NCI-H2227 (cell line): ENCODE measurements around the gene MEAK7.

Experiments used
- DNase-seq: peaks from one replicate; lab custom pipeline; 2025; ENCODE audit not compliant: unreplicated experiment; lab: John Stamatoyannopoulos, UW

MEAK7 gene

GRCh38 chr16:84489131-84489530 lies 15.3 kb downstream of the MEAK7 start:
- no peak for DNase-seq

- DNase-seq = no peak
These were observed 17.1 kb downstream of the MEAK7 start for GRCh38 chr16:84487358-84487757.

DNA sequence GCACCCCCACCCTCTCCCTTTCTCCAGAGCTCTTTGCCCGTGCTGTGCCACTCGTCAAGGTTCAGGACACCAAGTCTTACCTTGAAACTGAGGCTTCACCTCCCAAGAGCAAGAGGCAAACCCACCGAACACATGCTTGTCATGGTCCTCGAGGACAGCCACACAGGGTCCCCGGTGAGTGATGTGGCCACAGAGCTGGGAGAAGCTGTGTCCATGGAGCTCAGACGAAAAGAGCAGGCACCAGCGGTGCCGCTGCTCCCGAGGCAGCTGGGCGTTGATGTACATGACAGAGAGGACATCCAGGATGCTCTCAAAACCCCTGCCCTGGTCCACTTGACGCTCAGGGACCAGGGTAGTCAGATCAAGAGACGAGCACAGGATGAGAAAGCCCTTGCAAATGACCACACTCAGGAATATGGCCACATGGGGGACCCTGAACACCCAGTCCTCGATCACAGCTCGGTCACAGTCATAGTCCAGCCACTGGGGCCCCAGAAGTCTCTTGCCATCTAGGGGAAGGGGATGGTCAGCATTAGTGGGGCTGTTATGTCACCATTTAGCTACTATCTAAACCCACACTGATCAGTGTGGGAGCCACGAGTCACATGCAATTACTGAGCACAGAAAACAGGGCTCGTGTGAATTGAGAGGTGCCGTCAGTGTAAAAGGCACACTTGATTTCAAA lies 17.8 kb downstream of the MEAK7 start:
- DNase-seq = no peak

- no peak for DNase-seq
These were observed 18.3 kb downstream of the MEAK7 start for GRCh38 chr16:84486126-84486525.

GRCh38 chr16:84485255-84486010 lies 19.0 kb downstream of the MEAK7 start:
- DNase-seq = no peak

DNA sequence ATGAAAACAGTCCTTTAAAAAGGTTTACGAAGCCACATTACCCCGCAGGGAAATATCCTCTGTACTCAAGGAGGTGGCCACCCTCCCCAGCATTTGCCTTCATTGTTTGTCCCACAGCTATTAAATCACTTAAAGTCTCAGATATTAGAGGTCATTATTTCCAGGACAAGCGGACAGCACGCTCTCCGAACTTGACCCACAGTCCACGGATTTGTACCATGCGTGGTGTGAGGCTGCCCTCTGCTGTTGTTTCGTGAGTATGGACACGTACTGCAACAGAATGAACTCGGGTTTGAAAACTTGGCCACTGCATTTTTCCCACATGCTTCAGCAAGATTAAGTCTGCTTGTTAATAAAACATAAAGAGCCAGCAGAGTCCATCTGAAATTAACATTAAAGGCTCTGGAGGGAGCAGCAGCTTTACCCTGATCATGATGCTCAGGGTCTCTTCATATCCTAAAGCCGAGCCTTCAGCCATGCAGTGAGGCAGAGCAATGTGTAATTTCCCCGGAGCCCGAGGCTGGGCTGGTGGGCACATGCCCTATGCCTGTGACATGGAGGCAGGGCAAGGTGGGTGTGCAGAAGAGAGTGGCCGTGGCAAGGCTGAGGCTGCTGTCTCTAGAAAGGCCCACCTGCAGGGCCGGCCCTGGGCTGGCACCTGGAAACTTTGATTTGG lies 19.7 kb downstream of the MEAK7 start:
- peak; percentile 57 for DNase-seq

DNA sequence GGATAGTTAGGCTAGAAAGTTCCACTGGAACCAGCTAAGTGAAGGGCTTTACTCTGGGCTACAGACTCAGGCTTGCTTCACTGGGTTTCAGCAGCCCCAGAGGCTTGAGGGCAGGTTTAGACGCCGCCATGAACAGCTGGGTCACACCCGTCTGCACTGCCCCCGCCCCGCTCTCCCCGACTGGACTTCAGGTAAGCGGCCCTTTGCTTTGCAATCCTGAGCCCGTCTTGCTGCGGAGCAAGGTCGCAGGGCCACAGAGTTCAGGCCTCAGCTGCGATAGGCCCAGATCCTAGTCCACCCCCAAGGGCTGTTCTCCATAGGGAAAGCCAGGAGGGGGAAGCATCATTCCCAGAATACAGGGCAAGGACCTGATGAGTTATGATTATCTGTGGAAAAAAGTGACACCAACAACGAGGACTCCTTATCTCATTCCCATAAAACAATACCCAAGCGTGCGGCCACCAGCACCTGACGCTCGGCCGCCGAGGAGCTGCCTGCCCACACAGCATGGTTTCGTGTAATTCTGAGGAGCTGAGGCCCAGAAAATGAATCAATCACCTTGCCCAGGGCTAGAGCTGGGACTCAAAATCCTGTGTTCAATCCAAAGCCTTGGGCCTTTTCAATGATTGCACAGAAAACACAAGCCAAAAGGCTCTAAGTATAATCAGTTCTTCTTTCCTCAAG lies 20.4 kb downstream of the MEAK7 start:
- DNase-seq = no peak

- no peak for DNase-seq
These were observed 21.2 kb downstream of the MEAK7 start for GRCh38 chr16:84482951-84483881.

DNA sequence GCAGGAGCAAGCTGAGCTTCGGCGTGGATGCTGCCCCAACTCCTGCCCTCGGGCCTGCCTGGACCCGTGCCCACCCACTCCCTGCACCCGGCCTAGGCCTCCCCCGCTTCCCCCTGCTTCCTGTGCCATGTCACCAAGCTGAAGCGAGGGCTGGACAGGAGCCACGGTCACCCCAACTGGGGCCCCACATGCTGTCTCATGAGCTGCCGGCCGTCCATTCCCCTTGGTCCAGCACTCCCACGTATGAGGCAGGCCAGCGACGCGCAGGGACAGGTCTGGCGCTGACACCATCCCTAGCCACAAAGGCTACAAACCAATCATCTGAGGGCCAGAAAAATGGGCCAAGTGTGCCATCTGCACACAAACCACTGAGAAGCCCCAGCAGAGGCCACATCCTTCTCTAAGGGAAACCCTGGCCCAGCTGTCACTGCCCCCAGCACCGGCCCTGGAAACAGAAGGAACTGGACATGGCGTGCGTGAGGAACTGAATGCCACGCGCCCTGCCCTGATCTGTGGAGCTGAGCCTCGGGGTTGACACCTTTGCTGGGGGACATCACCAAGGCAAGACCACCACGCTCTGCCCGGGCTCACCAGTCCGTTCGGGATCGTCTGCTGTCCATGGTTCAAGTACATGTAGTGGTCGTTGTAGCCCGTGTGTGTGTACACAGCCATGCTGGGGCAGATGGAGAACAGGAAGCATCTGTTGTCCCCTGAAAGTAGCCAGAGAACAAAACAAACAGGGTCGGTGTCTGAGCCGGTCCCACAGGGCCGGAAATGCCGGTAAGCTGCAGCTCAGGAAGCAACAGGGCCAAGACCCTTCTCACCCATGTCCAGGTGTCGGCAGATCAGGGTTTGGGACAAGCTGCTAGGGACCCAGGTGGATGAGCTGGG lies 22.2 kb downstream of the MEAK7 start:
- DNase-seq = no peak

DNA sequence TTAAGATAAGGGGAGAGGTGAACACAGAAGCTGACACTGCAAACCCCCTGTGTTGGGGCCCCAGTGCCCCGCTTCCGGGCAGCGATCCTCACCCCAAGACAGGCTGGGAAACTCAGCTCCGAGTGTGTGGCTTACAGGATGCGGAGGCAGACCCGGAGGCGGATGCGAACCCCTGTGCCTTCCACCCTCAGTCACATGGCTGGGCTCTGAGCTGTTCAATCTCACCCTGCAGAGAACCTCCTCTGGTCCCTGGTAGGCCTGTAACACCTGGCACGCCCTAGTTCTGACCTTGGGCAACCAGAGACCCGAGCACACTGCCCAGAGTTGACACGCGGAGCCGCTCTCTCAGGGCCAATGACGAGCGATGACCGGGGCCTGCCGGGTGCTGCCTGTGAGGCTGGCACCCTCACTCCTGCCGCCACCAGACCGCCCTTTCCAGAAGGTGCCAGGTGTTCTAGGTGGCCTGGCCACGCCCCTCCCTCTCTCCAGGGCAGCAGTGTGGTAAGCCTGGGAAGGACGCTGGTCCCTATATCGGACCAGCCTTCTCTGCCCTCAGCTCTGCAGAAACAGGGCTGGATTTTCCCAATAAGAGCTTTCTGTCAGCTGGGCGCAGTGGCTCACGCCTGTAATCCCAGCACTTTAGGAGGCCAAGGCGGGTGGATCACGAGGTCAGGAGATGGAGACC lies 23.3 kb downstream of the MEAK7 start:
- no peak for DNase-seq

GRCh38 chr16:84479716-84480450 lies 24.6 kb downstream of the MEAK7 start:
- no peak for DNase-seq

GRCh38 chr16:84478172-84478947 lies 26.1 kb downstream of the MEAK7 start:
- peak; percentile 30 for DNase-seq

- DNase-seq = no peak
These were observed 26.8 kb downstream of the MEAK7 start for GRCh38 chr16:84477661-84478060.

DNA sequence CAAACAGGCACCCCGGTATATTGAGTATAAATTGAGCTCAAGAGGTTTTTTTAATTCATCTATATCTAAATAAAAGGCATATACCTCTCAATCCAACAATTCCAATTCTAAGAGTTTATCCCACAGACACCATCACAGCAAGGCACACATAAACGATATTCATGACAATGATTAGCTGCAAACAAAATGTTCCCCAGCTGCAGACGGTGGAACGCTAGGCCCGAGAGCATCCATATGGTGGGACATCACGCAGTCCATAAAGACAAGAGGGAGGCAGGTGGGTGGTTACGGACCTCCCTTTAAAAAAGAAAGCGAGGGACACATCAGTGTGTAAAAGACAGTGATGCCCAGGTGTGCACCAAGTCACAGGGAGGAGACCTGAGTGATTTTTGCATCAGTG lies 28.1 kb downstream of the MEAK7 start:
- DNase-seq = no peak

GRCh38 chr16:84475643-84476240 lies 28.7 kb downstream of the MEAK7 start:
- DNase-seq = no peak

DNA sequence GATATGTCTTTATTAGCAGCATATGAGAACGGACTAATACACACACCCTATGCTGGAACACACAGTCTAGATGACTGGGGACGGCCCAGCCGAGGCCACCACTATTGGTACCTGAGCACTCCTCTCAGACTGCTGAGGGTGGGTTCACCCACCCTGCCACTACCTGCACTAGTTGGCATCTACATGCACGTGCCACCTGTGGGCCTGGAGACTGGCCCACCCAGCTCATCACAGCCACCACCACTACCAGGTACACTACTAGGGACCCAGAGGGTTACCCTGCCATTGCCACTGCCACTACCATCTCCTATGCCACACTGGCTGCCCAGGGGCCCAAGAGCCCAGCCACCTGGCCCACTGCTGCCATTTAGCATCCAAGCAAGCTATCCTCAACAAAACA lies 32.5 kb downstream of the MEAK7 start:
- no peak for DNase-seq

DNA sequence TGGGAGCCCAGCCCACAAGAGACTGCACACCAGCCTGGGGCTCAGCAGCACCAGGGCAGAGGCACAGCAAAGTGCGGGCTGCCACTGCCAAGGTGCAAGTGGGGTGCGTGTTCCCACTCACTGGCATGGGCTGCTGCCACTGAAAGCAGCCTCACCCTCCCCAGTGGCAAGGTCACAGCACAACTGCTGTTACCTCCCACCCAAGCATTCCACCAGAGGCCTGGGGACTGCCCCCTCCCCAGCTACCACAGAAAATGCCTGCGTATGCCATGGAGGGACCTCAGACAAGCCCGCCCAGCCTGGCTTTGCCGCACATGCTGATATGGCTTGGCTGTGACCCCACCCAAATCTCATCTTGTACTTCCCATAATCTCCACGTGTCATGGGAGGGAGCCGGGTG lies 33.1 kb downstream of the MEAK7 start:
- DNase-seq = no peak
